DMS153 treated with DMSO at 0.1 percent for 48 hours (cell line): ENCODE results near the gene MPIG6B.

Experiments used
- DNase-seq: peaks from one replicate; lab custom pipeline; 2025; ENCODE audit not compliant: unreplicated experiment; lab: John Stamatoyannopoulos, UW

Gene MPIG6B

DNA sequence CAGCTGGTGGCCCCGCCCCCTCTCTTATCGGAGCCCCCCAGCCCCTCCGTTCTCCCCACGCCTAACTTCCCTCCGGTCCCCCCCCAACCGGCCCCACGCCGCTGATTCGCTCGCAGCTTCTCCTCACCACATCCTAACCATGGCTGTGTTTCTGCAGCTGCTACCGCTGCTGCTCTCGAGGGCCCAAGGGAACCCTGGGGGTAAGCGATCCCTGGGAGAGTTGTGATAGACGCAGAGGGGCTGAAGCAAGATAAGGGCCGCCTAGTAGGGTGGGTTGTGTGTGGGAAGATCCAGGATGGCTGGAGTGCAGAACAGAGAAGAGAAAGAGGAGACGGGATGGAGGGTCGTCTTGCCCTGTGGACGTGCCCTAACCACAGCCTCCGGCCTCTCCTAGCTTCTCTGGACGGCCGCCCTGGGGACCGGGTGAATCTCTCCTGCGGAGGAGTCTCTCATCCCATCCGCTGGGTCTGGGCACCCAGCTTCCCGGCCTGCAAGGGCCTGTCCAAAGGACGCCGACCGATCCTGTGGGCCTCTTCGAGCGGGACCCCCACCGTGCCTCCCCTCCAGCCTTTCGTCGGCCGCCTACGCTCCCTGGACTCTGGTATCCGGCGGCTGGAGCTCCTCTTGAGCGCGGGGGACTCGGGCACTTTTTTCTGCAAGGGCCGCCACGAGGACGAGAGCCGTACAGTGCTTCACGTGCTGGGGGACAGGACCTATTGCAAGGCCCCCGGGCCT is at the start of gene MPIG6B:
Gene MPIG6B, plus strand, starts transcription at position 129 of the 735 bp plus-strand sequence. Its CDS starts 11 bp downstream, at position 140.
- no peak for DNase-seq

- DNase-seq = no peak
These were observed 46.8 kb upstream of the MPIG6B start for GRCh38 chr6:31676322-31676903.

GRCh38 chr6:31676904-31677303 is 46.3 kb upstream of the MPIG6B start:
- DNase-seq = no peak

DNA sequence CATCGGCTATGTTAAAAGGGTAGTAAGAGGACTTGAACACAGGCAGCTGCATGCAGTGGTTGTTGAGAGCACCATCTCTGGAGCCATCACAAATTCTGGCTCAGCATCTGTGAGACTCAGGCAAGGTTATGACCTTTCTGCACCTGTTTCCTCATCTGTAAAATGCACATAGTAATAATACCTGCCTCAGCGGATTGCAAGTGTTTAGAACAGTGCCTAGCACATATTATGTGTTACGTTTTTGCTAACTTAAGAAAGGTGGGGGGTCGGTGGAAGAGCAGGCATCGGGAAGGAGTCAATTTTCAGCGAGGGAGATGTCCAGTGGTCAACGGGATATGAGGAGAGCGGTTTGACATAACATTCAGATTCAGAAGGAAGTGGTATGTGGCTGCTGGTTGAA is 45.2 kb upstream of the MPIG6B start:
- DNase-seq = no peak

DNA sequence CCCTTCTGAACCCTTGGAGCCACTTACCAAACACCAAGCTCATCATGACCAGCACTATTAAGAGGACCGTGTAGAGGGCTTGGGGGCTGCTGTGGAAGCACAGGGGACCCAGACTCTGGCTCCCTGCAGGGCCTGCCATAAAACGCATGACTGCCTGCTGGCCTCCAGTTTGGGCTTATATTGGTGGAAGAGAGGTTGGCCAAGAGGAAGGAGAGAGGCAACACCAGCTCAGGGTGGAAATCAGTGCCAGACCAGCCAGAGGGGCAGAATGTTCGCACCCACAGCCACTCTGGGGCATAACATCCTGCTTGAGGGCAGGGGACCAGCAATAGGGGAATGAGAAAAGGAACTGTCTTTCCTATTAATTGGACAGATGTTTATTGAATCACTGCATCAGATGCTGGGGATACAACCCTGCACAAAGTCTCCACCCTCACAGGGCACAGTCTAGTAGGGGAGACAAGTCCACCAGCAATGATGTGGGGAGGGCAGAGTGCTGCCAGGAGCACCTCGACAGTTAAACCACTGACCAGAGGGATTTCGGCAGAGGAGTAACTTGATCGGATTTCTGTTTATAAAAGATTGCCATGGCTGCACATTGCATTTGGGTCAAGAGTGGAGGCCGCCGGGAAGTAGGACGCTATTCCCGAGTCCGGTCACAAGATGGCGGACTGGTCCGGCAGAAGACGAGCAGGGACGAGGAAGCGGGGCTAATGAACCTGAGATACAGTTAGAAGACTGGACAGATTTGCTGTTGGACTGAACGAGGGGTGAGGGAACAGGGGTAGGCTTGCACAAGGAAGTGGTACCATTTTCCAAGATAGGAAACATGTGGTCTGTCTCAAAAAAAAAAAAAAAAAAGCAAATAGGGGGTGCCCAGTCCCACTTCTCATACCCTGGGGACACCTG is 42.7 kb upstream of the MPIG6B start, which contains the start of gene LY6G5C:
Gene LY6G5C, minus strand, starts transcription at position 842 of the 909 bp plus-strand sequence. Its CDS starts 694 bp downstream, at position 148.
- peak; percentile 88 for DNase-seq

GRCh38 chr6:31681135-31681671 is 42.0 kb upstream of the MPIG6B start:
- DNase-seq = peak; percentile 60

- no peak for DNase-seq
These were observed 39.6 kb upstream of the MPIG6B start for GRCh38 chr6:31683591-31683990.

DNA sequence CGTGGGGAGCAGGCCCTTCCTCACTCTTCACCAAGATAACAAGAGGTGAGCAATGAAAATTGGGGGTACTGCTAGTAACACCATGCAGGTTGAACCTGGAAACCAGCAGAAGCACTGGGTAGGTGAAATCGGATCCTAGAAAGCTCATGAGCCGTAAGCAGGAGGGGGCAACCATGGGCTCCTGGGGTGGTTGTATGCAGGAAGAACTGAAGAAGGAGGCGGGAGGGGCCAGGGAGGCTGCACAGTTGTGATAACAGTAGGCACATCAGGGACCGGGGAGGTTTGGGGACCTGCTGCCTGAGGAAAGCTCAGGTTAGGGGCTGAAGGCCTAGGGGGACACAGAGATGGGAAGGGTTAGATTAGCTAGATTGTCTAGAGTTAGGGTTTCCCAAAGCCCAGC is 36.7 kb upstream of the MPIG6B start:
- no peak for DNase-seq

DNA sequence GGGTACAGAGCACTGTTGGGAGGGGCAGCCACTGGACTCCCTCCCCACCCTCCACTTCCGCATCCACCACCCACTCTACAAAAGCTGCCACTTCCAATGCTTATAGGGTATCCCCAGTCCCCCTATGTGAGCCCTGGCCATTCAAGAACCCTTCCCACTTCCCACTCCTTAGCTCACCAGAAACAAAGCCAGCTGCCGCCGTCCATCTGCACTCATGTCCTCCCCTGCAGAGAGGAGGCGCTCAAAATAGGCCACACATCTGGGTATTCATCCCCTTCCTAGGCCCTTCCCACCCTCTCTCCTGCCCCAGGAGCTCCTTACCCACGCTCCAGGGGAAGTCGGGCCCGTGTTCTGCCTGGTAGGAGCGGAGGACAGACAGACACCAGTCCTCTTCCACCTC is 35.9 kb upstream of the MPIG6B start:
- DNase-seq = no peak

GRCh38 chr6:31687860-31688693 is 35.1 kb upstream of the MPIG6B start:
- DNase-seq = no peak

GRCh38 chr6:31689249-31690110 is 33.7 kb upstream of the MPIG6B start:
- no peak for DNase-seq

- DNase-seq = no peak
These were observed 32.7 kb upstream of the MPIG6B start for GRCh38 chr6:31690231-31691077.

DNA sequence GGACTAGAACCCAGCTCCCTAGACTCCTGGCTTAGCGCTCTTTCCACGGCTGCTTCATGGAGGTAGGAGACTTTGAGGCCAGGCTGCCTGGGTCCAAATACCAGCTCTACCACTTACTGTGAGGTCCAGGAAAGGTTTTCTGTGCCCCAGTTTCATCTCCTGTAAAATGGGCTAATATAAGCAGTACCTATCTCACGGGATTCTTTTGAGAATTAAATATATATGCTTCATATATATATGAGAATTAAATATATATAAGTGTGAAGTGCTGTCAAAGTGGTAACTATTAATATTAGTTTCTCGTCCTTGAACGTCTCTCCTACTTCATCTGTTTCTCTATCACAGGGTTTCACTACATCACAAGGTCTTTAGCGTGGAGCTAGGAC is 32.1 kb upstream of the MPIG6B start:
- no peak for DNase-seq

GRCh38 chr6:31691564-31692108 is 31.5 kb upstream of the MPIG6B start:
- no peak for DNase-seq

DNA sequence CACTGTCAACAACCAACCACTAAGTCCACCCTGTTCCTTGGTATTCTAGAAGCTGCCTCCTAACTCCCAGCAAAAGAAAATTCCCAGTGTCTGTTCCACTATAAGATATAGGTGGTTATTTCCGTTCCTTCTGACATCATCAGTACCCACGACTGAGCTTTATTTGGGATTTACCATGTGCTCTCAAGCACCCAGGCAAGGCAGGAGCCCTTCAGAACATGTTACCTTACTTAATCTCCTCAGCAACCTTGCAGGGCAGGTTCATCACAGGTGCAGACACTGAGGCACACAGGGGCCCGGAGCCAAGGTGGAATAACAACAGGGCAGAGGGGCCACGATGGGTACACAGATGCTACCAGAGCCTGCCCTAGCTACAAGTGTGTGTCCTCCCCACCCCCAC is 30.8 kb upstream of the MPIG6B start:
- no peak for DNase-seq

DNA sequence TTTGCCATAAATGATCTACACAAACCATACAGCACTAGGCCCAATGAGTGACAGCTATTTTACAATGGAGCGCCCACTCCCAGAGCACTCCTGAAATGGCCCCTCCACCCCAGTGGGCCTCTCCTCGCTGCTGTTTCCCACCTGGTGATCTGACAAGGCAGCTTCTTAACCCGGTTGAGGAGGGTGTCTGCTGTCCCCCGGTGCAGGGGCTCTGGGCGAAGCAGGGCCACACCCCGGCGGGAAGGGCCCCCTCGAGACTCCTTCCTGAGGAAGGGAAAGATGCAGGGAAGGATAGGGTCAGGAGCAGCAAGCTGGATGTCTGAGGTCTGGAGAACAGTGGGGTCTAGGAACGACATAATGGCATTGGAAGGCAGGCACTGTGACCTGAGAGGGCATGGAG is 30.3 kb upstream of the MPIG6B start:
- no peak for DNase-seq

- DNase-seq = no peak
These were observed 29.6 kb upstream of the MPIG6B start for GRCh38 chr6:31693535-31693934.

GRCh38 chr6:31697555-31697954 is 25.6 kb upstream of the MPIG6B start:
- DNase-seq = no peak
